Posterior vena cava (tissue), 2 donors: Measurements from ENCODE around the gene SLC17A6. TPM values are rescaled to one million over a fixed set of nuclear protein-coding genes. Genes with fewer than 3 reads are reported as not detected.

ENCODE experiments used
- DNase-seq: peaks from one replicate; pipeline ENCODE4 v3.0.0-alpha.2; 2020; ENCODE audit warnings: low spot score
- intact Hi-C, 2 donors: fragments of 100-400 bp; cut with DNase I; formaldehyde crosslinking; loops; one replicate each; pipeline versions ENCODE4 v1.14.1 to v1.14.2; 2022 to 2023
- total RNA-seq, 2 donors: library from RNA; stranded (reverse); fragmentation: NEBNext Ultra II Directional; extraction: Animal tissue kit (Norgen Biotek cat#: 25700); gene quantifications; one replicate each; pipeline ENCODE4 v1.2.1, GENCODE V29; 2021
- donor health status: DM: yes; HTN: yes; CAD: no.
- donor health status: DM: yes; HTN: yes; CAD: no.

The SLC17A6 gene
- total RNA-seq, 2 donors from 2014 or later, result not detected

DNA sequence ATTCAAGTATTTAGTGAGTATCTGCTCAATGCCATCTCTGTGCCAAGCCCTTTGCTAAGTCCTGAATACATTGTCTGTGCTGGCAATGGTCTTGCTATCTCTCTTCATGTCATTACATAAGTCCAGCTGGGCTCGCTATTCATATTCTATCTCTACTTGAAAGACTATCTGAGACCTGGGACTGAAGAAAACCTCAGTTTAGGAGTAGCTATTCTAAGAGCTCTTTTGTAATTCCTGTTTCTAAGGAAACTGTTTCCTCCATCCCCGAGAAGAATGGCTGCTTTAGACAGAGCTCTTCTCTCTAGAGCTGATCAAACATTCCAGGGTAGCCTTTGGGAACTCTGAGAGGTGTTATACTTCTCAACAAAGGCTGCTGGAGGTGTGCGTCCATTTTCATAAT, 33.0 kb downstream of the SLC17A6 start:
- DNase-seq, result no peak
- intact Hi-C loops, result no loop called here

DNA sequence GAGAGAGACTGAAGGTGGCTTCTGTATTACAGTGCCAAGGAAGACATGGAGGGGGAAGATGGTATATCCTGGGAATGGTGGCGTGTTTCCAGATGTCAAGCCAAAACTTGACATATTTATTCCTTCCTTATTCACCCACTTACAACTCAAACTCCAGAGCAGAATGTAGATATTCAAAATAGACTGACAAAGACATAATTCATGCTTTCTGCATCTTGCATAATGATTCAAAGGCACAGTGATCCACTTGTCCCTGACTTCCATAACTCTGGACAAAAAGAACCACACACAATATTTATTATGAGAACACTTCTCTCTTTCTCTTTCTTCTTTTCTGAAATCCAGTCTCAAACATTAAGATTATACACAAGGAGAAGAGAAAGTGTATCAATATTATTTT, 48.9 kb downstream of the SLC17A6 start:
- DNase-seq, result no peak
- intact Hi-C loops, result no loop called here

DNA sequence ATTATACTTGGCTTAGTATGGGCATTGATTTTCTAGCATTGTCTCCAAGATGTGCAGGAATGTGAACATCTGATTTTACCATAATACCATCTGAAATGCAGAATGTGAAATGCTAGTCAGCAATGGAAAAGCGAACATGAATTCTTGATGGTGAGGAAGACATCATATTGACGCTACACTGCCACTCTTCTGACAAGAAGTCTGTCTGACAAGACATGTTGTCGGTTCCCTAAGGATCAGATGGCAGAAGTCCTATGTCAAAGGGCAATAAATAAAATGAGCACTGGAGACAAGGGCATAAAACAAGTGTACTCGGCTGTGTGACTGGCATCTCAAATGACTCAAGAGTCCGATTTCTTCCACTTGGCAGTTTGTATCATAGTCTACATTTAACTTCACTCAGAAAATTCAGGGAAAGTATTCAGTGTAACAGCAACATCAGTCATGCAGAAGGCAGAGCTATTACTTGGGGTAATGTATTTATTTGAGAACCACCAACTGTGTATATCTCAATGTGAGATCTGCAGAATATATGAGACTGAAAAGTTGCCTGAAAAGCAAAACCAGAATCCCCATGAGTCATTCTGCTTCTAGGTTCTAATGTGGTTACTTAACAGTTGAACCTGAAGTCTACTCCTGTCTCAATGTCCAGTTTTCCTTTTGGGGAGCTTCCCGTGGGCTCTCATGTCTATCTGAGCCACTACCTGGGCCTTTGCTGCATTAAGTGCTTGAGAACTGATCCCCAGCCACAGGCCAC, 51.5 kb downstream of the SLC17A6 start:
- intact Hi-C loops, result loop anchor here in 1 of 2 donors (2.0 kb wide), 1 partner anchor 55 kb away; no protein-coding TSS in a partner anchor
- DNase-seq, result no peak

DNA sequence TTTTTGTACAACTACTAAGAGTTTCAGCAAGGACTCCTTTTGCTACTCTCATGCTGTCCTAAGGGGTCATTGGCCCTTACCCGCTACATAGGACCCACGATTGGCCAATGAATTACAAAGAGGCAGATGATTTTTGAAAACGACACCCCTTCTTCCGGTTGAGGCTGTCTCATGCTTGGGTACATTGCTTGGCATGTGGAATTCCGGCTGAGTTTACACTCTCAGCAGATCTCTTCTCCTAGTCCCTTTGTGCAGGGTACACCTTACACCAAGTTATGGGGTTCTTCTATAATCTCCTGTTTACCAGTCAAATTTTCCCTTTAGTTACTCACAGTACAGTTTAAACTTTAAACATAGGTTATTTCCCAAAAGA, 52.1 kb downstream of the SLC17A6 start:
- DNase-seq, result no peak
- intact Hi-C loops, result loop anchor here in 1 of 2 donors (2.0 kb wide), 1 partner anchor 55 kb away; no protein-coding TSS in a partner anchor

DNA sequence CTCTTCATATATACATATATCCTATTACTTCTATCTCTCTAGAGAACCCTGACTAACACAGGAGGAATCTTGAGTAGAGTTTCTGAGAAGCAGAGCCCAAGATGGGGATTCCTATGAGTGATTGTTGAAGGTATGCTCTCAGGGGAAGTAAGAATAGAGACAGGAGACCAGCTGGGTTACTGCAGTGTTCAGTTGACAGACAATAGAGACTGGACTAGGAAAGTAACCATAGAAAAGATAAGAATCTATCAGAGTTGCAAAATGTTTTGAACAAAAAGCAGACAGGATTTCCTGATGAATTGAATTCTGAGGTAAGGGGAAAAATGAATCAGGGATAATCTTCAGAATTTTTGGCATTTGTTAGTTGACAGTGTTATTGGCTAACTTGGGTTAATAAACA, 54.4 kb downstream of the SLC17A6 start:
- DNase-seq, result no peak

DNA sequence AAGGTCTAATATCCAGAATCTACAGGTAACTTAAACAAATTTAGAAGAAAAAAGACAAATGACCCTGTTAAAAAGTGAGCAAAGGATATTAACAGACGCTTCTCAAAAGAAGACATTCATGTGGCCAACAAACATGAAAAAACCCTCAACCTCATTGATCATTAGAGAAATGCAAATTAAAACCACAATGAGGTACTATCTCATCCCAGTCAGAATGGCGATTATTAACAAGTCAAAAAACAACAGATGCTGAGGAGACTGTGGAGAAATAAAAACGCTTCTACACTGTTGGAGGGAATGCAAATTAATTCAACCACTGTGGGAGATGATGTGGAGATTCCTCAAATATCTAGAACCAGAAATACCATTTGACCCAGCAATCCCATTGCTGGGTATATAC, 67.2 kb downstream of the SLC17A6 start:
- no peak for DNase-seq
- intact Hi-C loops, result no loop called here

More for the DNA sequence above, 54.4 kb downstream of the SLC17A6 start:
- intact Hi-C loops, result no loop called here

DNA sequence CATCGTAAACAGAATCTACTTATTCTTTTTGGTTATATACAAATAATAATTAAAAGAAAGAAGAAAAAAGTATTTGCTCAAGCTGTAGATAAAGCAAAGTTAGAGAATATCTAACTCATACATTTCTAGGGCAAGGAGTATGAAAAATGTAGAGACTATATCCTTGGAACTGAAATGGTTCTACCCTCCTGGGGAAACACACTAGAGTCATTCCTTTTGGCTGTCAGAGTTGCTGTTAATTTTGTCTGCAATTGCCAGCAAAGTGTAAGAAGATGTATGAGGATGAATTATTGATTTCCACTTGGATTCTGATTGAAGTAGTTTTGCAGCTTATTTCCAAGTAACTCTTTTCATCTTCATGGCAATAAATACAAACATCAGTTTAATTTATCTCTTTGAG, 69.1 kb downstream of the SLC17A6 start:
- intact Hi-C loops, result no loop called here
- no peak for DNase-seq

DNA sequence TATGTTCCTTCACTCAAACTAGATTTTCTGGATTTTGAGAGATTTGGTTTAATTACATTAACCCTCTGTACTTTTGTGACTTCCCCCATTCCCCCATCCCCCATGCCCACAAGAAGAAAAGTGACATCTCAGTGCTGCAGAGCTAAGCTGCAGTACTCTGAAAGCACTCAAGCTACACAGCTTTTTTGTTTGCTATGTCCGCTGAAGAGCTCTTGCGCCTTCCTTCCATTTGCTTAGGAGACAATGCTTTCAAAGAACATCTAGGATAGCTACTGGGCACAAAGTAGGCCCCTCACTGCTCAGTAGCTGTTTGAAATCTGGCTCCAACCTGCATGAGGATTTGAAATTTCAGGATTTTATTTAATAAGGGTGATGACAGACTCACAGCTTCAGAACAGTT, 69.7 kb downstream of the SLC17A6 start:
- DNase-seq, result no peak
- intact Hi-C loops, result no loop called here

DNA sequence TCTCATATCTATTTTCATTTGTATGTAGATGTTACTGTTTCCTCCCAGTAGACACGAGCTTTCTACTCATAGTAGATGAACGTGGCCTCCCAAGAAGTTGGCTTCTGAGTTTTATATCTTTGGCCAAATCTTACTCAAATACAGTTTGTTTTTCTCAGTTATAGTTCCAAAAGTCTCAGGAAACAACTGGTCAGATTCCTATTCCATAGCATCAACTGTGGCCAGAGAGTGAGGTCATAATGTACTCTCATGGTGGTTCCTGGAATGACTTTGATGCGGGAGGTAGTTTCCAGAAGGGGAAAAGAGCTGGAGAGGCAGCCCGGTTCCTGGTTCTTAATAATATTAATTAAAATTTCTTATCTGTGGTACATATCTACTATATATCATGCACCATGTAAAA, 77.3 kb downstream of the SLC17A6 start:
- DNase-seq, result no peak
- intact Hi-C loops, result no loop called here

DNA sequence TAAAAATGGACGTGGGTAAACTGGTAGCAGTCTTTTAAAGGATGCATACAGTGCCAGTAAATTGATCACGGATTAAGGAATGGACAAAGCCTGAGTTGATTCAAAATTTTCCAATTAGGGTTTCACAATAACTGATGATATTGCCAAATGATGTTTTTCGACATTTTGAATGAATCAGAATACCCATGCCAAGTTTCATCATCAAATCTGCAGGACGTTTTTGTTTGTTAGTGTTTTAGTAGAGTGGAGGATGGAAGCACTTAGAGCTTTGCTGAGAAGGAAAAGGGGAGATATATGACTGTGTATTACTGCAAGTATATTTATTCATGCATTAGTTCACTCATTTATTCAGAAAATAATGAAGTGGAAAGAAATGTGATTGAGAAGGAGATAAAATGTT, 78.3 kb downstream of the SLC17A6 start:
- no peak for DNase-seq
- intact Hi-C loops, result no loop called here

DNA sequence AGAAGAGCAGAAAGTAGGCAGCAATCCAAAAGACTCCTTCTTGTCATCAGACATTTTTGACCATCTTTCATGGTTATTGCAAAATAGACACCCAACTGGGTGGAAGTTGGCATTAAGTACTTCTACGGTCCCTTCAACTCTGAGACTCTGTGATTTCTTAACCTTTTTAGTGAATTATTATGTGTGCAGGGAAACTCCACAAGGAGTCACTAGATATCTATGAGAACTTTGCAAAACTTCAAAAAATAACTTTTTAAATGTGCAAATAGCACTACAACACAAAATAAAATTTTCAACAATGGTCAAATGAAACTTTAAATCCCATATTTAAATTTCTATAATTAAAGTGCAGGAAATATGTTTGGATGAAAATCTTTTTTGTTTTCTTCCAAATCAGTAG, 88.7 kb downstream of the SLC17A6 start:
- intact Hi-C loops, result no loop called here

More for the DNA sequence above, 88.7 kb downstream of the SLC17A6 start:
- DNase-seq, result no peak

Other genes starting within 250 kb of the SLC17A6 start
- gene ANO5, start 145.3 kb upstream of the SLC17A6 start, total RNA-seq, result 1 to 10 TPM; 2.3 to 3.5 TPM